B cell (primary cell): ENCODE data around the gene DAAM2.

Experiments used
- CTCF ChIP-seq: fragments of 200-600 bp; IDR thresholded peaks from one replicate; pipeline ENCODE4 v1.8.0; 2022; ENCODE audit warnings: antibody characterized with exemption, mild to moderate bottlenecking
- EZH2 ChIP-seq: IDR thresholded peaks from 2 replicates; pipeline ENCODE4 v1.6.1; 2012; ENCODE audit warnings: borderline replicate concordance, low read depth, mild to moderate bottlenecking, moderate library complexity, low read length; ENCODE audit not compliant: insufficient read depth, poor library complexity, severe bottlenecking

GRCh38 chr6:39932386-39932910 is 140.3 kb downstream of the DAAM2 start:
- no peak for TF ChIP-seq CTCF
- TF ChIP-seq EZH2 = no peak
